ENCODE measurements around the gene DGKD.

Gene DGKD

DNA sequence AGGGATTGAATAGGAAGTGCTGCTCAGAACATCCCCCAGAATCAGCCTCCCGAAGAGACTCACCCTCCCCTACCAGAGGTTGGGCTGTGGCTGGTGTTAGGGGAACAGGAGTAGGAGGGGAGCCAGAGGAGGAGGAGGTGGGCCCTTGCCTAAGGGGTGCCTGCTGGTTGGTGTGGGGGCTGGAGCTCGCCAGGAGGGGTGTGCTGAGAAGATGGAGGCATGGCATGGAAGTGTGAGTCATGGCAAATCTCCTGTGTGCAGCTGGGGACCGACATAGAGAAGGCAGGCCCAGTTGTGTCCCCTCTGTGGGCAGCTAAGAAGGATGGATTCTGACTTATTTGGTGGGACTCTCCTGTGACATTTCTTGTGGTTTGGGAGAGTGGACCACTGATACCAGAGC, 73.7 kb downstream of the DGKD start:
- Histone ChIP-seq H3K36me3 (ENCODE audit: insufficient read depth, low read length) (no peaks in the 10 kb centered on the region), H3K4me1 (ENCODE audit: insufficient read depth, low read length) (no peaks in the 10 kb centered on the region), H2AFZ (ENCODE audit: low read depth, low read length) (no peak overlapping the region), H3K27me3 (ENCODE audit: insufficient read depth, low read length) (no peaks in the 10 kb centered on the region), H3K9me3 (ENCODE audit: low read length) (peaks cover 6% of the 10 kb centered on the region), H3K4me3 (ENCODE audit: low read length) (no peak overlapping the region)

DNA sequence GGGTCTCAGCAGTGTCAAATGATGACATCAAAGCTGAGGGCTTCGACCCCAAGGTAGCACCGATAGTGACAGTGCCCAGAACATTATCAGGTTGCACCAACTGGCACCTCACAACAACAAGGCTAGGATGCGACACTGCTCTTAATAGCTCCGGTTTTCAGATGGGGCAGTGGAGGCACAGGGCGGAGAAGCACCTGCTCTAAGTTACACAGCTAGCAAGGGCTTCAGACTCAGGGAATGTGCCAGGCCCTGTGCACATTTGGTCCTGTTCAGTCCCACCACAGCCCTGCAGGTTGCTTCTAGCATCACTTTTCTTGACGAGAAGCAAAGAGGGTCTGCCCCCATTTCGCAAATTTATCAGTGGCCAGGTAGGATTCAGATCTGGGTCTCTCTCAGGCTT, 74.1 kb downstream of the DGKD start:
- H3K9me3 ChIP-seq (ENCODE audit: low read length), result peaks cover 6% of the 10 kb centered on the region
- H3K4me3 ChIP-seq (ENCODE audit: low read length), result no peak overlapping the region
- no peaks in the 10 kb centered on the region for H3K4me1 ChIP-seq (ENCODE audit: insufficient read depth, low read length)
- H3K36me3 ChIP-seq (ENCODE audit: insufficient read depth, low read length), result no peaks in the 10 kb centered on the region
- H2AFZ ChIP-seq (ENCODE audit: low read depth, low read length), result no peak overlapping the region
- no peaks in the 10 kb centered on the region for H3K27me3 ChIP-seq (ENCODE audit: insufficient read depth, low read length)

DNA sequence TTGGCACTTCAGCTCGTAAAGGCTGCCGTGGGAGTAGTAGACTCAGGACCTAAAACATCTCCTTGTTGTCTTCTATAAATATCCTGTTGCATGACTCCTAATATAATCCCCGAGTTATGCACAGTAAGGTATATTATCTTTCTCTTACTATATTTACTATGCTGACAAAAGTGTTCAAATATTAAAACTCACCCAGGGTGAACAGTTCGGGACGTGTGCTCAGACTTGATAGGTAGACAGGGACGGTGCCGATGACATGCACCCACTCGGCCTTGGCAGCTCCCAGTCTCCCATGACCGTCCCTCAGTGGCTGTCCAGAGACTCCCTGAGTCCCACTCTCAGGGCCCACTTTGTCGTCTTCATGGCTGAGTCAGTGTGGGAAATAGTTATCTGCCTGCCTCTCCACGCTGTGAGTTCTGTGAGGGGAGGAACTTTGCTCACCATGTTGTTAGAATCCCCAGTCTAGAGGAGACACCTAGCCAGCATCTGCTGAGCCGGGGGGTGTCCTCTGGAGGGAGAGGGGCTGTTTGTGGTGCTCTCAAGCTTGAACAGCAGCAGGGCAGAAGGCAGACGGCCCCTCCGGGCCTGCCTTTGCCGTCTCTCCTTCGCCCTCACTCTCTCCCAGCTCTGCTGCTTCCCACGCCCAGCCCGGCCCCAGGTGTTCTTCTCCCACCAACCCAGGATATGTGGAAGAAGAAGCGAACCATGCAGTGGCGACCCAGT, 75.0 kb downstream of the DGKD start:
- no peak overlapping the region for H2AFZ ChIP-seq (ENCODE audit: low read depth, low read length)
- no peaks in the 10 kb centered on the region for H3K27me3 ChIP-seq (ENCODE audit: insufficient read depth, low read length)
- no peaks in the 10 kb centered on the region for H3K36me3 ChIP-seq (ENCODE audit: insufficient read depth, low read length)
- H3K4me3 ChIP-seq (ENCODE audit: low read length), result no peak overlapping the region
- no peaks in the 10 kb centered on the region for H3K4me1 ChIP-seq (ENCODE audit: insufficient read depth, low read length)
- H3K9me3 ChIP-seq (ENCODE audit: low read length), result peaks cover 4% of the 10 kb centered on the region

DNA sequence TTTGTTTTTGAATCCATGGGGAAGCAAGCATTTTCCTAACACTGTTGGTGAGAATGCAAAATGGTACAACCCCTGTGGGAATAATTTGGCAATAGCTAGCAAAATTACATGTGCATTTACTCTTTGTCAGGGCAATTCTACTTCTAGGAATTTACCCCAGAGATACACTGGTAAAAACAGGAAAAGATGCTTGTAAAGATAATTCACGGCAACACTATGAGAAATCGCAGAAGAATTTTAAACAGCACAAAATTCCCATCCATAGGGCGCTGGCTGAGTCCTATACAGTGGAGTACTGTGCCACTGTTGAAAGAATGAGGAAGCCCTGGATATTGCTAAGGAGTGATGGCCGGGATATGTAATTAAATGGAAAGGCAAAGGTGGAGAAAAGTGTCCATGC, 75.8 kb downstream of the DGKD start:
- Histone ChIP-seq H3K27me3 (ENCODE audit: insufficient read depth, low read length) (no peaks in the 10 kb centered on the region), H3K9me3 (ENCODE audit: low read length) (peaks cover 2% of the 10 kb centered on the region), H2AFZ (ENCODE audit: low read depth, low read length) (no peak overlapping the region), H3K4me3 (ENCODE audit: low read length) (no peak overlapping the region), H3K36me3 (ENCODE audit: insufficient read depth, low read length) (no peaks in the 10 kb centered on the region), H3K4me1 (ENCODE audit: insufficient read depth, low read length) (no peaks in the 10 kb centered on the region)

DNA sequence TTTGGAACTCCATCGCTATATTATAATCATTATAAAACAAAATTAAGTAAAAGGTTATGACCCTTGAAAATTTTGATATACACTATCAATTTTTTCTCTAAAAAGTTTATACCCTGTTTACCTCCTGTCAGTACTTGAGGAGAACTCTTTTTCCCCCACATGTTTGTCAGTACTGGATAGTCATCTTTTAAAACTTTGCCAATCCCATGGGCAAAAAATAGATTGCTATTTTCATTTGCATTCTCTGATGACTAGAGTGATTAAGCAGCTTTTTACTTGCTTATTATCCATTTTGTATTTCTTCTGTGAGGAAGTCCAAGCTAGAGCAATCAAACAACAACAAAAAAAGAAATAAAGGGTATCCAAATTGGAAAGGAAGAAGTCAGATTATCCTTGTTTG, 76.4 kb downstream of the DGKD start:
- Histone ChIP-seq H3K4me3 (ENCODE audit: low read length) (no peak overlapping the region), H3K27me3 (ENCODE audit: insufficient read depth, low read length) (no peaks in the 10 kb centered on the region), H2AFZ (ENCODE audit: low read depth, low read length) (no peak overlapping the region), H3K9me3 (ENCODE audit: low read length) (peaks cover 2% of the 10 kb centered on the region), H3K4me1 (ENCODE audit: insufficient read depth, low read length) (no peaks in the 10 kb centered on the region), H3K36me3 (ENCODE audit: insufficient read depth, low read length) (no peaks in the 10 kb centered on the region)

DNA sequence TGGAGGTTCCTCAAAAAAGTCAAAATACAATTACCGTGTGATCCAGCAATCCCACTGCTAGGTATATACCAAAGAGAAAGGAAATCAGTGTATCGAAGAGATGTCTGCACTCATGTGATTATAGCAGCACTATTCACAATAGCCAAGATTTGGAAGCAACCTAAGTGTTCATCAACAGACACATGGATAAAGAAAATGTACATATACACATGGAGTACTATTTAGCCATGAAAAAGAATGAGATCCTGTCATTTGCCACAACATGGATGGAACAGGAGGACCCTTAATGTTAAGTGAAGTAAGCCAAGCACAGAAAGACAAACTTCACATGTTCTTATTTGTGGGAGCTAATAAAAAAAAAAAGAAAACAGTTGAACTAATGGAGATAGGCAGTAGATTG, 78.7 kb downstream of the DGKD start:
- Histone ChIP-seq H2AFZ (ENCODE audit: low read depth, low read length) (no peak overlapping the region), H3K9me3 (ENCODE audit: low read length) (no peaks in the 10 kb centered on the region), H3K4me1 (ENCODE audit: insufficient read depth, low read length) (no peaks in the 10 kb centered on the region), H3K27me3 (ENCODE audit: insufficient read depth, low read length) (no peaks in the 10 kb centered on the region), H3K4me3 (ENCODE audit: low read length) (no peak overlapping the region), H3K36me3 (ENCODE audit: insufficient read depth, low read length) (peaks cover 12% of the 10 kb centered on the region)

DNA sequence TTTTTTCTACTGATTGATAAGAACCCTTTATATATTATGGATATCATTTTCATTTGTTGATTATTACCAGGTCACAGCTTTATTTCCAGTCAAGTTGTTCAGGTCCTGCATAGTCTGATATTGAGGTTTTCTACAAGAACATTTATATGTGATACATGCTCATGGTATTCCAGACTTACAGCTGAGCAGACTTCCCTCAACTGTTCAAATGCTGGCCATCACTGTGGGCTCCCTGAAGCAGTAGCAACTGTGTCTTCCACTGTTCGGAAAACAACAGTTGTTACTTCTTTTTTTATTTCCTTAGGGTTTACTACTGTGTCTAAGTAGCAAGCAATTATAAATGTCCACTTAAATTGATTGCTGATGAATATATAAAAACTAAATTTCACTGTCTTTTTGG, 79.5 kb downstream of the DGKD start:
- Histone ChIP-seq H3K9me3 (ENCODE audit: low read length) (no peaks in the 10 kb centered on the region), H3K4me3 (ENCODE audit: low read length) (no peak overlapping the region), H3K27me3 (ENCODE audit: insufficient read depth, low read length) (no peaks in the 10 kb centered on the region), H3K36me3 (ENCODE audit: insufficient read depth, low read length) (peaks cover 13% of the 10 kb centered on the region), H2AFZ (ENCODE audit: low read depth, low read length) (no peak overlapping the region), H3K4me1 (ENCODE audit: insufficient read depth, low read length) (no peaks in the 10 kb centered on the region)

DNA sequence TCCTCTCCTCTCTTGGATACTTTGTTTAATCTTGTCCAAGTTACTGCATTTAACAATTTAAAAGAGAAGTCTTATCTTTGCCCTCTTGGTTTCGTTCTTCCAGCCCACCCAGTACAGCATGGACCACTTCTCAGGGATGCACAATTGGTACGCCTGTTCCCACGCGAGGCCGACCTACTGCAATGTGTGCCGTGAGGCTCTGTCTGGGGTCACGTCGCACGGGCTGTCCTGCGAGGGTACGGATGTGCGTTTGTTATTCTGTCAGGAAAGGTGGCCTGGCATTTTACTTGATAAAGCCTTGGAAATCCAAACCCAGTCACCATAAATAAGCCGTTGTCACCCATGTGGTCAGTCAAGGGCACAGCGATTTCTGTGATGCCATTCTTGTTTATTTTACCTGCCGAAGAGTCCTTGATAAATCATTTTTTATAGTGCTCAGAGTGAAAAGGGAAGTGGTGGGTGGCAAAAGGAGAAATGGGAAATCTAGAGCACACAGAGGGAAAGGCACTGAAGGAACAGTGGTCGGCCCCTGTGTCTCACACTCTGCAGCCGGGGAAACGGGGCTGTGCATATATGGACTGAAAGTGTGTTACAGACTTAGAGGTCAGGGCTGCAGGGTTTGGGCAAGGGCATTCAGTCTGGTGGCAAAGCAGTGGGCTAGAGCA, 80.5 kb downstream of the DGKD start:
- no peaks in the 10 kb centered on the region for H3K27me3 ChIP-seq (ENCODE audit: insufficient read depth, low read length)
- no peaks in the 10 kb centered on the region for H3K9me3 ChIP-seq (ENCODE audit: low read length)
- no peak overlapping the region for H3K4me3 ChIP-seq (ENCODE audit: low read length)
- no peaks in the 10 kb centered on the region for H3K4me1 ChIP-seq (ENCODE audit: insufficient read depth, low read length)
- H3K36me3 ChIP-seq (ENCODE audit: insufficient read depth, low read length), result peaks cover 16% of the 10 kb centered on the region
- no peak overlapping the region for H2AFZ ChIP-seq (ENCODE audit: low read depth, low read length)

DNA sequence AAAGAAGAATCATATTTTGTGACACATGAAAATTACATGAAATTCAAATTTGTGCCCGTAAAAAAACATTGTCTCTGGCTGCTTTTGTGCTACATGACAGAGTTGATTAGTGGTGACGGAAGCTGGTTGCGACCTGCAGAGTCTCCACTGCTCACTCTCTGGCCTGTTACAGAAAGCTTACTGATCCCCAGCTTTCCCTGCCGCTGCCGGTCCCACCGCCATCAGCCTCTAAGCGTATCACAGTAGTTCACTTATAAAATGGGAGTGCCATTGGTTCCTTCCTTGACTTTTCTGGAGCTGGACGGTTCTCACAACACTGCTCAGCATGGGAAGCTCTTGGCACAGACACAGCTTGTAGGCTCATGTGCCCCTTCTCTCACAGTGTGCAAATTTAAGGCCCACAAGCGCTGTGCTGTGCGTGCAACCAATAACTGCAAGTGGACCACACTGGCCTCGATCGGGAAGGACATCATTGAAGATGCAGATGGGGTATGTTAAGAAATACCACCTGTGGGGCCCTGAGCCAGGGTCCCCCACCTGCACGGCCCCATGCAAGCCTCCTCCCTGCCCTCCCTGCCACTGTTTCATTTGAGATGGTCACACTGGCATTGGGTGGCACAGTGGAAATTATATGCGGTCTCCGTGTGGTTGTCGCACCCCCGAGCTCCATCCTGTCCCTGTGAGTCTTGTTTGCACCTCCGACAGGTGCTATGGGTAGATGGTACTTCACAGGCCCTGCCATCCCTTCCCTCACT, 81.3 kb downstream of the DGKD start:
- peaks cover 17% of the 10 kb centered on the region for H3K36me3 ChIP-seq (ENCODE audit: insufficient read depth, low read length)
- H3K4me3 ChIP-seq (ENCODE audit: low read length), result no peak overlapping the region
- H3K9me3 ChIP-seq (ENCODE audit: low read length), result no peaks in the 10 kb centered on the region
- H3K4me1 ChIP-seq (ENCODE audit: insufficient read depth, low read length), result no peaks in the 10 kb centered on the region
- no peak overlapping the region for H2AFZ ChIP-seq (ENCODE audit: low read depth, low read length)
- no peaks in the 10 kb centered on the region for H3K27me3 ChIP-seq (ENCODE audit: insufficient read depth, low read length)

DNA sequence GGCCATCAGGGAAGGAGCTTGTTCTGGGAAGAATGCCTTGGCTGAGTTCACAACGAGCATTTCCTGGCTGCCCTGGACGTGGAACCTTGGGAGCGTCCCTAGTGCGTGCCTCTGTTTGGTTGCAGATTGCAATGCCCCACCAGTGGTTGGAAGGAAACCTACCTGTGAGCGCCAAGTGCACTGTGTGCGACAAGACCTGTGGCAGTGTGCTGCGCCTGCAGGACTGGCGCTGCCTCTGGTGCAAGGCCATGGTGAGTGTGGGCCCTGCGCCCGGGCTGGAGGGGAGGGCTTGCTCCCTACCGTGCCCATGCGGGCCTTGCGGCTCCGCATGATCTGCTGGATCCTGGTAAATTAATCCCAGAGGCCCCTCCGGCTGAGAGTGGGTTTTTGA, 81.9 kb downstream of the DGKD start:
- Histone ChIP-seq H3K36me3 (ENCODE audit: insufficient read depth, low read length) (peaks cover 17% of the 10 kb centered on the region), H3K9me3 (ENCODE audit: low read length) (no peaks in the 10 kb centered on the region), H3K4me1 (ENCODE audit: insufficient read depth, low read length) (no peaks in the 10 kb centered on the region), H2AFZ (ENCODE audit: low read depth, low read length) (no peak overlapping the region), H3K27me3 (ENCODE audit: insufficient read depth, low read length) (no peaks in the 10 kb centered on the region), H3K4me3 (ENCODE audit: low read length) (no peak overlapping the region)

DNA sequence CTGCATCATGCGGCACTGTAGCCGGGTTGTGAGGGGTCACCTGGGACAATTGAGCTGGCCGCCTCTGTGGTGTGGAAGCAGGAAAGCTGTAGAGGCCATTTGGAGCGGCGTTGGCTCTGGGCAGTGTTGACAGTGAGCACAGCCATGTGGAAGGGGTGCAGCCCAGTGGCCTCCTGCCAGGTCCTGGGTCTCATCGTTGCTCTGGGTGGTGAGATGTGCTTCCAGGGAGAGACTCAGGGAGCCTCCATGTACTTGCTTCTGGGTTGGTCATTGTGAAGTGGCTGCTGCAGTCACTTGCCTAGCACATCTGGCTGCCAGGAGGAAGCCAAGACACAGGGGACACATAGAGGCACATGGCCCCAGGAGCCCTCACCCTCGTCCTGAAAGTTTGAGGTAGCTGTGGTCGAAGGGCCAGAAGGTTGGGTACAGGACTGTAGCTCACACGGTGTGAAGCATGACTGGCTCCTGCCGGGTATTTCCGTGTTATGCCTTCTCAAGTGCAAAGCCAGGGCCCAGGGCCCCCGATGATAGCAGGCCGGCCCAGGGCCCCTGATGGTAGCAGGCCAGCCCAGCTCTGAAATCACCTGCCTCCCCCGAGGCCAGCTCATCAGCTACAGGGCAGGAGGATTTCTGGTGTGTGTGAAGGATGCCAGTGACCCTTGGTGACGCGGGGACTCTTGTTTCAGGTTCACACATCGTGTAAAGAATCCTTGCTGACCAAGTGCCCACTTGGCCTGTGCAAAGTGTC, 82.6 kb downstream of the DGKD start:
- Histone ChIP-seq H3K27me3 (ENCODE audit: insufficient read depth, low read length) (no peaks in the 10 kb centered on the region), H3K36me3 (ENCODE audit: insufficient read depth, low read length) (peaks cover 17% of the 10 kb centered on the region), H3K9me3 (ENCODE audit: low read length) (no peaks in the 10 kb centered on the region), H3K4me1 (ENCODE audit: insufficient read depth, low read length) (no peaks in the 10 kb centered on the region), H3K4me3 (ENCODE audit: low read length) (no peak overlapping the region), H2AFZ (ENCODE audit: low read depth, low read length) (no peak overlapping the region)

DNA sequence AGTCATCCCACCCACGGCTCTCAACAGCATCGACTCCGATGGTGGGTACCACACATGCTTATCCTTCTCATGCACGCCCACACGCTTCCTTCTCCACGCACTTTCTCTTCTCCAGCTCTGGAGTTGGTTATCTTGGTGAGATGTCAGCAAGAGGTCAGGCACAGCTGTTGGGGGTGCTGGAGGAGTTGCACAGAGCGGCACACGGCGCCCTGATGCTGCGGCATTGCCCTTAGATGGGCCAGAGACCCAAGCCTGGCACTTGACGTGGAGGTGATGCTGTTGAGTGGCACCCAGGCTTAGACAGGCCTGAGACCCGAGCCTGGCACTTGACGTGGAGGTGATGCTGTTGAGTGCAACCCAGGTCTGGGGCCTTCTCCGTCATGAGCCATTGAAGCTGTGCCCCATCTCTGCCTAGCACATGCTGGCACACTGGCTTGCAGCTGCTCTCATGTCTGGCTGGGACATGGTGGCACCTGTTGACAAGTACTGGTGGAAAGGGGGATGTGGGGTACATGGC, 83.2 kb downstream of the DGKD start:
- peaks cover 17% of the 10 kb centered on the region for H3K36me3 ChIP-seq (ENCODE audit: insufficient read depth, low read length)
- no peak overlapping the region for H2AFZ ChIP-seq (ENCODE audit: low read depth, low read length)
- no peaks in the 10 kb centered on the region for H3K9me3 ChIP-seq (ENCODE audit: low read length)
- no peaks in the 10 kb centered on the region for H3K4me1 ChIP-seq (ENCODE audit: insufficient read depth, low read length)
- no peaks in the 10 kb centered on the region for H3K27me3 ChIP-seq (ENCODE audit: insufficient read depth, low read length)
- no peak overlapping the region for H3K4me3 ChIP-seq (ENCODE audit: low read length)

Measured in neuron (in vitro differentiated cells).